Adrenal gland (tissue), 12 donors: ENCODE data around the gene TCF12. TPM values are rescaled to one million over a fixed set of nuclear protein-coding genes. Genes with fewer than 3 reads are reported as not detected.
"Not testable (repeated sequence)": the region's sequence is repeated elsewhere in the genome, so short reads cannot be mapped to it uniquely, and the experiment has no call there.

Source experiments
- DNase-seq, 7 donors: peaks; one replicate each; pipeline ENCODE4 v3.0.0-alpha.2; 2019 to 2020
- H3K27ac ChIP-seq, 5 donors: fragments of 200-600 bp; sonication (generic) in 4 of 5; 1 replicate in 3 of 5; 2 replicates in 2 of 5; pipeline versions ENCODE4 v1.5.1 to v1.8.0; 2016 to 2020; ENCODE audit warnings: mild to moderate bottlenecking in 1 of 5
- H3K27me3 ChIP-seq: fragments of 200-600 bp; 2 replicates; pipeline ENCODE4 v1.8.0; 2021
- H3K36me3 ChIP-seq, 2 donors: fragments of 200-600 bp; replicated peaks in 1 of 2; 1 replicate in 1 of 2; 2 replicates in 1 of 2; pipeline versions ENCODE4 v1.5.1 to v1.8.0; 2018 to 2022
- H3K4me1 ChIP-seq, 2 donors: fragments of 200-600 bp; replicated peaks in 1 of 2; 1 replicate in 1 of 2; 2 replicates in 1 of 2; pipeline versions ENCODE4 v1.5.1 to v1.8.0; 2018 to 2021
- H3K4me3 ChIP-seq, 4 donors: fragments of 200-600 bp; sonication (generic) in 3 of 4; one replicate each; pipeline ENCODE4 v1.5.1; 2016 to 2018
- H3K9me3 ChIP-seq, 3 donors: fragments of 200-600 bp; sonication (generic) in 1 of 3; replicated peaks in 1 of 3; 1 replicate in 2 of 3; 2 replicates in 1 of 3; pipeline versions ENCODE4 v1.5.1 to v1.8.0; 2016 to 2021
- POLR2A ChIP-seq, 2 donors: fragments of 450-650 bp; IDR thresholded peaks; one replicate each; pipeline ENCODE4 v1.6.1; 2017; ENCODE audit warnings: antibody characterized with exemption in 2 of 2, mild to moderate bottlenecking in 2 of 2, moderate library complexity in 1 of 2
- WGBS, 4 donors: extraction: QIAGEN DNeasy Blood & Tissue Kit in 2 of 4; methylation state at CpG; one replicate each; pipeline versions ENCODE4 v1.1.5 to v1.1.7; 2013 to 2017; 5-methylcytosine and 5-hydroxymethylcytosine counted together
- intact Hi-C, 2 donors: fragments of 100-400 bp; cut with DNase I; formaldehyde crosslinking; loops; one replicate each; pipeline versions ENCODE4 v1.14.1 to v1.15.0; 2022 to 2023
- polyA plus RNA-seq, 3 donors: library from polyadenylated mRNA; stranded (reverse); fragments of 200-250 nt in 2 of 3; fragments of 350-450 nt in 1 of 3; fragmentation: Illumina TruSeq in 1 of 3; extraction: RNeasy Lipid Tissue Mini Kit (QIAGEN cat#74804) in 1 of 3; gene quantifications; one replicate each; pipeline ENCODE4 v1.2.3, GENCODE V29; 2013 to 2014
- total RNA-seq, 9 donors: library from RNA; depleted of rRNA in 4 of 9; stranded (reverse); fragments of >200 nt in 4 of 9; fragments of 120-200 nt in 1 of 9; fragmentation: NEBNext Ultra II Directional in 1 of 9; extraction: Animal tissue kit (Norgen Biotek cat#: 25700) in 1 of 9; gene quantifications; one replicate each; pipeline versions ENCODE4 v1.1.0 to v1.2.4, GENCODE V29; 2013 to 2023
- TF ChIP-seq, protein P1 (sequence below), 6 experiments: fragments of 450-650 bp in 4 of 6; fragments of 200-600 bp in 2 of 6; sonication (generic) in 1 of 6; IDR thresholded peaks; 1 replicate in 5 of 6; 2 replicates in 1 of 6; pipeline versions ENCODE4 v1.5.1 to v1.8.0; 2016 to 2021; ENCODE audit warnings: antibody characterized with exemption in 6 of 6, mild to moderate bottlenecking in 2 of 6, moderate library complexity in 1 of 6
- donor health status: healthy with polysubstance abuse.
- donor health status: Bipolar disorder and iron deficiency.
- donor health status: DM: yes; HTN: yes; CAD: no.
- donor health status: DM: no; HTN: no; CAD: no.
- donor health status: DM: no; HTN: no; CAD: no.
- donor health status: DM: yes; HTN: yes; CAD: no.

The TCF12 gene
- total and polyA plus RNA-seq, 12 donors: 7.6 to 121 (median 75.6) TPM

DNA sequence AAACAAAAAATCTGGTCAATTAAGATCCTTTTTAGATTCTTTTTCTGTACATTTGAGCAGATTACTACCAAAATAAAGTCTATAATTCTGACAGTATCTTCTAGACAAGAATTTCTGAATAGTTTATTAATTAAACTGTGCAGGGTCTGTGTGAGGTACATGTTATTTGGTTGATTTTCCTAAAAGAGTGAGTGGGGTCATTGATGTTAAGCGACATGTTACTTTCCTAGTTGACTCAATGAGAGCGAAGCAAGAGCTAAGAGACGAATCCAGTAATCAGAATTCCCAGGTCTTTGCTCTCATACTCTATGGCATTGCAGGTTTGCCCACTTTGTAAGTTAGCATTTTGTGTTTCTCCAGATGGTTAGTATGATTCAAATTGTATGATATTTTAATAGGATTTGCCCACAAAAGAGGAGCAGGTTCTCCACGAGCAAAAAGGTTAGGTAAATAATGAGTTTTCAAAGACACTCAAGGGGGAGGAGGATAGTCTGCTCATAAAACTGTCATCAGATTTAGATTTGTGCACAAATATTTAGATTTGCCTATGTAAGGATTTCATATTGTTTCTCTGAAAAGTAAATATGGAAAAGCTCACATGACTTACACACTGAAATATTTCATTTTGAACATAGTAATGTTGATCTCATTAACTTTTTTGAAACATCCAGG, 240.7 kb downstream of the TCF12 start:
- H3K36me3 ChIP-seq: no peaks in the 10 kb centered on the region
- no peak overlapping the region for H3K27ac ChIP-seq
- DNase-seq: no peak
- H3K9me3 ChIP-seq: no peaks in the 10 kb centered on the region
- H3K27me3 ChIP-seq: no peaks in the 10 kb centered on the region
- peaks cover 0 to 11% of the 10 kb centered on the region in 2 donors for H3K4me1 ChIP-seq
- intact Hi-C loops: loop anchor here in 1 of 2 donors (10.0 kb wide), 1 partner anchor 664 kb away; no protein-coding TSS in a partner anchor
- no peak for TF ChIP-seq POLR2A (IDR thresholded peaks at IDR 0.05)
- TF ChIP-seq, protein P1, sequence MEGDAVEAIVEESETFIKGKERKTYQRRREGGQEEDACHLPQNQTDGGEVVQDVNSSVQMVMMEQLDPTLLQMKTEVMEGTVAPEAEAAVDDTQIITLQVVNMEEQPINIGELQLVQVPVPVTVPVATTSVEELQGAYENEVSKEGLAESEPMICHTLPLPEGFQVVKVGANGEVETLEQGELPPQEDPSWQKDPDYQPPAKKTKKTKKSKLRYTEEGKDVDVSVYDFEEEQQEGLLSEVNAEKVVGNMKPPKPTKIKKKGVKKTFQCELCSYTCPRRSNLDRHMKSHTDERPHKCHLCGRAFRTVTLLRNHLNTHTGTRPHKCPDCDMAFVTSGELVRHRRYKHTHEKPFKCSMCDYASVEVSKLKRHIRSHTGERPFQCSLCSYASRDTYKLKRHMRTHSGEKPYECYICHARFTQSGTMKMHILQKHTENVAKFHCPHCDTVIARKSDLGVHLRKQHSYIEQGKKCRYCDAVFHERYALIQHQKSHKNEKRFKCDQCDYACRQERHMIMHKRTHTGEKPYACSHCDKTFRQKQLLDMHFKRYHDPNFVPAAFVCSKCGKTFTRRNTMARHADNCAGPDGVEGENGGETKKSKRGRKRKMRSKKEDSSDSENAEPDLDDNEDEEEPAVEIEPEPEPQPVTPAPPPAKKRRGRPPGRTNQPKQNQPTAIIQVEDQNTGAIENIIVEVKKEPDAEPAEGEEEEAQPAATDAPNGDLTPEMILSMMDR (IDR thresholded peaks at IDR 0.05): no peak
- 80 to 95% (median 85%) methylated on average over 4 of the region's 4 CpGs for WGBS, 4 donors
- no peak overlapping the region for H3K4me3 ChIP-seq

DNA sequence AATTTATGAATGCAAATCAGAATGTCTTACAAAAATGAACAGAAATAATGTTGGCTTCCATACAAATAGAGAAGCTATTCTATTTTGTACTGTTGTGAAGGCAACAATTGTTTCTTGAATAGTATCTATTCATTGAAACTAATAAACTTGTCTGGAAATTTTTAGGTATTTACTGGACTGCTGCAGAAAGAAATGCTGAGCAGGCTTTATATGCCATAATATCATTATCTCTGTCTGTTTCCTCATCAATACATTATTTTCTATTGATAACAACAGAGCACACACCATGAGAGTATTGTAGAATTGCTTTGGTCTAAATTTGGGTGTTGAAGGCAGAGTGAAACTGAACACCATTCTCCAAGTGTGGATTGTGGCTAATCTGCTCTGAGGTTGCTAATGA, 241.3 kb downstream of the TCF12 start:
- H3K36me3 ChIP-seq: no peaks in the 10 kb centered on the region
- H3K4me3 ChIP-seq: no peak overlapping the region
- DNase-seq: no peak
- H3K9me3 ChIP-seq: no peaks in the 10 kb centered on the region
- intact Hi-C loops: loop anchor here in 1 of 2 donors (10.0 kb wide), 1 partner anchor 665 kb away; no protein-coding TSS in a partner anchor
- H3K4me1 ChIP-seq: peaks cover 0 to 11% of the 10 kb centered on the region in 2 donors
- no peak overlapping the region for H3K27ac ChIP-seq
- TF ChIP-seq POLR2A (IDR thresholded peaks at IDR 0.05): no peak
- TF ChIP-seq, protein P1 (IDR thresholded peaks at IDR 0.05): no peak
- no peaks in the 10 kb centered on the region for H3K27me3 ChIP-seq

DNA sequence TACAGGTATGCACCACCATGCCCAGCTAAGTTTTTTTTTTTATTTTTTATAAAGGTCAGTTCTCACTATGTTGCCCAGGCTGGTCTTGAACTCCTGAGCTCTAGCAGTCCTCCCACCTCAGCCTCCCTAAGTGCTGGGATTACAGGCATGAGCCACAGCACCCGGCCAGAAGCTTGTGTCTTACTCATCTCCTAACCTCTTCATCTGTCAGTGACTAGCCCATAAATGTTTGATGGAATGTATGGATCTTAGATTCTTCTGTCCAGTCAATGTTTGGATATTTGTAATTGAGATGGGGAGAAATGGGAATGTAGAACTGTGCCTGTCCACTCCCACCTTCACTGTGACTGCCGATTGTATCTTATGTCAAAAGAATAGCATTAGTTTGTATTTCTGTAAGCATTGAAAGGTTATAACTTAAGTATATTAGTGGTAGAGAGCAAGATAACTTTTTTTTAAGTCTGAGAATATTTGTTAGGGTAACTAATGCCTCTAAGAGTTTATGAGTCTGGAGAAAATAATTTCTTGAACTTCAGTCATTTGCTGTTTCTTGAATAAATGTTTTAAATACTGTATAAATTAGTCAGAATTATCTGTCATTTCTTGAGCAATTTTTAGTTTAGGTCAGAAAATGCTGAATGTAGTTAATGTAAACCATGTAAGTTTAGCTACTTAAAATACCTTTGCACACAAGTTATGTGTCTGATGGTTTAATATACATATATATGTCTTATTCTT, 242.5 kb downstream of the TCF12 start:
- TF ChIP-seq, protein P1 (IDR thresholded peaks at IDR 0.05): no peak
- no peak for TF ChIP-seq POLR2A (IDR thresholded peaks at IDR 0.05)
- no peaks in the 10 kb centered on the region for H3K9me3 ChIP-seq
- H3K36me3 ChIP-seq: no peaks in the 10 kb centered on the region
- DNase-seq: no peak
- H3K4me1 ChIP-seq: peaks cover 0 to 11% of the 10 kb centered on the region in 2 donors
- H3K4me3 ChIP-seq: no peak overlapping the region
- intact Hi-C loops: no loop called here
- no peak overlapping the region for H3K27ac ChIP-seq
- no peaks in the 10 kb centered on the region for H3K27me3 ChIP-seq
- 82 to 91% (median 91%) methylated on average over 2 of the region's 2 CpGs for WGBS, 4 donors

DNA sequence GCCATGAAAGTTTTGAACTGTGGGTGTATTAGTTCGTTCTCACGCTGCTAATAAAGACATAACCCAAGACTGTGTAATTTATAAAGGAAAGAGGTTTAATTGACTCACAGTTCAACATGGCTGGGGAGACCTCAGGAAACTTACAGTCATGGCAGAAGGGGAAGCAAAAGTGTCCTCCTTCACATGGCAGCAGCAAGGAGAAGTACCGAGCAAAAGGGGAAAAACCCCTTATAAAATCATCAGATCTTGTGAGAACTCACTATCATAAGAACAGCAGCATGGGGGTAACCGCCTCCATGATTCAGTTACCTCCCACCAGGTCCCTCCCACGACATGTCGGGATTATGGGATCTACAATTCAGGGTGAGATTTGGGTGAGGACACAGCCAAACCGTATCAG, 245.8 kb downstream of the TCF12 start:
- H3K27ac ChIP-seq, H3K27me3 ChIP-seq, H3K36me3 ChIP-seq, H3K4me1 ChIP-seq, intact Hi-C loops, H3K4me3 ChIP-seq, H3K9me3 ChIP-seq, DNase-seq: not testable (repeated sequence)
- 95 to 97% (median 96%) methylated on average over 7 of the region's 7 CpGs for WGBS, 4 donors
